MCF 10A (cell line): Measurements from ENCODE around the gene POMT2. TPM values are rescaled to one million over a fixed set of nuclear protein-coding genes. Genes with fewer than 3 reads are reported as not detected.

Source experiments
- BruUV-seq: library from RNA; stranded (reverse); fragments of 400-500 nt; replicated peaks from 2 replicates; lab custom pipeline; 2021; lab: Mats Ljungman, UMichigan
- CTCF ChIA-PET: fragments of 300-600 bp; sonication (Branson Sonifier 250); formaldehyde crosslinking; extraction: SDS; loops from one replicate; lab custom pipeline; 2021; ENCODE audit warnings: antibody characterized with exemption, inconsistent platforms; lab: Yijun Ruan, JAX
- POLR2A ChIA-PET: fragments of 300-600, 350-650 bp; sonication (Branson Sonifier 250); formaldehyde crosslinking; extraction: SDS; loops from one replicate; lab custom pipeline; 2020; ENCODE audit warnings: antibody characterized with exemption, inconsistent platforms; lab: Yijun Ruan, JAX
- DNase-seq: peaks from one replicate; pipeline ENCODE4 v3.0.0-alpha.2; 2018; ENCODE audit not compliant: unreplicated experiment
- H3K27ac Mint-ChIP-seq: one replicate; pipeline ENCODE4 v1.8.0; 2022; ENCODE audit warnings: mild to moderate bottlenecking, low read depth, mixed read lengths; ENCODE audit not compliant: unreplicated experiment
- H3K27me3 Mint-ChIP-seq: one replicate; pipeline ENCODE4 v1.8.0; 2022; ENCODE audit warnings: mixed read lengths; ENCODE audit not compliant: insufficient read depth, unreplicated experiment
- H3K36me3 Mint-ChIP-seq: one replicate; pipeline ENCODE4 v1.8.0; 2022; ENCODE audit warnings: mild to moderate bottlenecking, moderate library complexity, mixed read lengths; ENCODE audit not compliant: insufficient read depth, unreplicated experiment
- H3K4me1 Mint-ChIP-seq: one replicate; pipeline ENCODE4 v1.8.0; 2022; ENCODE audit warnings: mixed read lengths; ENCODE audit not compliant: insufficient read depth, unreplicated experiment
- H3K4me3 Mint-ChIP-seq: one replicate; pipeline ENCODE4 v1.8.0; 2022; ENCODE audit warnings: mild to moderate bottlenecking, moderate library complexity, mixed read lengths; ENCODE audit not compliant: unreplicated experiment
- H3K9me3 Mint-ChIP-seq: one replicate; pipeline ENCODE4 v1.8.0; 2022; ENCODE audit warnings: mixed read lengths; ENCODE audit not compliant: unreplicated experiment
- CTCF ChIP-seq: fragments of 200-600 bp; IDR thresholded peaks from one replicate; pipeline ENCODE4 v1.8.0; 2022; ENCODE audit warnings: antibody characterized with exemption, mild to moderate bottlenecking; ENCODE audit not compliant: unreplicated experiment
- intact Hi-C: fragments of 100-400 bp; cut with micrococcal nuclease; formaldehyde crosslinking; loops from 2 replicates; pipeline ENCODE4 v1.14.1; 2022
- microRNA-seq: library from miRNA; unstranded; fragments of <30 nt; microRNA quantifications from one replicate; pipeline ENCODE4 v1.2.0, GENCODE V29; 2022
- total RNA-seq: library from RNA; stranded (reverse); gene quantifications from 2 replicates; pipeline ENCODE4 v1.2.3, GENCODE V29; 2022

POMT2 gene
- total RNA-seq, 1 experiment from 2014 or later = 32.1 TPM

GRCh38 chr14:77225892-77226557, 94.7 kb downstream of the POMT2 start:
- ChIA-PET POLR2A (no interaction called here), CTCF (interaction anchor here (0.6 to 1.5 kb wide), 3 partner anchors 12 to 1622 kb away, joined by 3 to 4 read pairs (median 4); no protein-coding TSS in a partner anchor)
- no peak overlapping the region for H3K4me3 Mint-ChIP-seq
- H3K4me1 Mint-ChIP-seq = no peaks in the 10 kb centered on the region
- DNase-seq = no peak
- intact Hi-C loops = no loop called here
- no peaks in the 10 kb centered on the region for H3K27me3 Mint-ChIP-seq
- no TSS peak for BruUV-seq
- peaks cover 9% of the 10 kb centered on the region for H3K36me3 Mint-ChIP-seq
- no peaks in the 10 kb centered on the region for H3K9me3 Mint-ChIP-seq
- no peak for TF ChIP-seq CTCF
- no peak overlapping the region for H3K27ac Mint-ChIP-seq

GRCh38 chr14:77225254-77225653, 95.4 kb downstream of the POMT2 start:
- H3K27me3 Mint-ChIP-seq = no peaks in the 10 kb centered on the region
- no peaks in the 10 kb centered on the region for H3K4me1 Mint-ChIP-seq
- ChIA-PET POLR2A (no interaction called here), CTCF (interaction anchor here (0.6 to 1.5 kb wide), 2 partner anchors 74 to 1623 kb away, joined by 4 read pairs; no protein-coding TSS in a partner anchor)
- no peak for DNase-seq
- peaks cover 9% of the 10 kb centered on the region for H3K36me3 Mint-ChIP-seq
- H3K9me3 Mint-ChIP-seq = no peaks in the 10 kb centered on the region
- intact Hi-C loops = no loop called here
- TF ChIP-seq CTCF = no peak
- H3K27ac Mint-ChIP-seq = no peak overlapping the region
- H3K4me3 Mint-ChIP-seq = no peak overlapping the region
- no TSS peak for BruUV-seq

Small RNA genes lying within 50 kb of the gene (microRNA-seq; reads per million reads assigned to microRNA genes)
- not detected for gene MIR1260A

Other genes with a start within 250 kb of the POMT2 start
- gene CIPC, start 222.6 kb downstream of the POMT2 start, total RNA-seq = 9.7 and 11.4 TPM in 2 replicates
- gene ZDHHC22, start 179.1 kb downstream of the POMT2 start, total RNA-seq = not detected in 2 replicates
- gene TMEM63C, start 139.1 kb downstream of the POMT2 start, total RNA-seq = 5.1 and 9.3 TPM in 2 replicates
- gene NGB, start 49.7 kb downstream of the POMT2 start, total RNA-seq = not detected in 2 replicates
- 36.8 and 40.1 TPM in 2 replicates for gene GSTZ1, start 153 bp upstream of the POMT2 start, total RNA-seq
- gene TMED8, start 56.2 kb upstream of the POMT2 start, total RNA-seq = 9.3 and 12.9 TPM in 2 replicates
- 0.81 and 0.86 TPM in 2 replicates for gene SAMD15, start 56.5 kb upstream of the POMT2 start, total RNA-seq
- 0.58 and 1.4 TPM in 2 replicates for gene NOXRED1, start 102.6 kb upstream of the POMT2 start, total RNA-seq
- 18.7 and 19.8 TPM in 2 replicates for gene VIPAS39, start 136.7 kb upstream of the POMT2 start, total RNA-seq
- gene AHSA1, start 137.2 kb upstream of the POMT2 start, total RNA-seq = 77.7 and 78.5 TPM in 2 replicates
- not detected in 2 replicates for gene ISM2, start 177.9 kb upstream of the POMT2 start, total RNA-seq